ENCODE data around the gene SEC14L6.

SEC14L6 gene

DNA sequence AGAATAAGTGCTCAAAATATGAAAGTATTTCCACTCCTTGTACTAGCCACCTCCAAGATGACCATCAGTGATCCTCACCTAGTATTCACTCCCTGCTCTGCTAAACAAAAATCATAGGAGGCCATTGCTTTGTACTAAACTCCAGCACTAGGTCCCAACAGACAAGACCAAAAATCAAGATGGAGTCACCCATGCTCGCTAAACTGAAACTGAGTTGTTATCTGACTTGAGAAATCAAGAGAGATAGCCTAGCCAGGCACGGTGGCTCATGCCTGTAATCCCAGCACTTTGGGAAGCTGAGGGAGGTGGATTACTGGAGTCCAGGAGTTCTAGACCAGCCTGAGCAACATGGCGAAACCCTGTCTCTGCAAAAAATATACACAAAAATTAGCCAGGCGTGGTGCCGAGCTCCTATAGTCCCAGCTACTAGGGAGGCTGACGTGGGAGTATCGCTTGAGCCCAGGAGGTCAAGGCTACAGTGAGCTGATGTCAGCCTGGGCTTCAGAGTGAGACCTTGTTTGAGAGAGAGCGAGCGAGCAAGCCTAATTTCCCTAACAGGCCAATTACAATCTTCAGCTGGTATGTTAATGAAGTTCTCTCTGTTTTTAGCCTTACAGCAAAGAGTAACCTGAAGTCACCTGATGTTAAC is 9.3 kb downstream of the SEC14L6 start:
- no peak overlapping the region for H3K4me3 ChIP-seq (ENCODE audit: low read depth, low read length)
- TF ChIP-seq CTCF (conservative IDR thresholded peaks at IDR 0.05; ENCODE audit: low read depth, low read length), result no peak
- no peak for DNase-seq (ENCODE audit: low read depth)

DNA sequence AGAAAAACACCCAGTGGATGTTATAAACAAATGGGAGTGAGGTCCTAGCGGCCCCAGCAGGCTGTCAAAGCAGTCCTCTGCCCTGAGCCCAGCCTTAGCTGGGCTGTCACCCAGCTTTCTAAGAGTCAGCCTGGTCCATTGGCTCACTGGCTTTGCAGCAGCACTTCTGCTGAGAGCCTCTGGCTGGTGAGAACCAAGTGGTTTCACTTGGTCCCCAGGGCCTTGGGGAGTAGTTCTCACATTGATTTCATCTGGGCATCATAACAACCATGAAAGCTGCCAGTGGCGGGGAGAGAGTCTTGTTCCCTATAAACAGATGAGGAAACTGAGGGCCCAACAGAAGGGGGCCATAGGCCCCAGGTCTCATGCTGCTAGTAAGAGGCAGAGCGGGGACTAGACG is 11.4 kb downstream of the SEC14L6 start:
- no peak for TF ChIP-seq CTCF (conservative IDR thresholded peaks at IDR 0.05; ENCODE audit: low read depth, low read length)
- DNase-seq (ENCODE audit: low read depth), result no peak
- no peak overlapping the region for H3K4me3 ChIP-seq (ENCODE audit: low read depth, low read length)

GRCh38 chr22:30531651-30532608 is 14.6 kb downstream of the SEC14L6 start:
- TF ChIP-seq CTCF (conservative IDR thresholded peaks at IDR 0.05; ENCODE audit: low read depth, low read length), result no peak
- DNase-seq (ENCODE audit: low read depth), result no peak
- no peak overlapping the region for H3K4me3 ChIP-seq (ENCODE audit: low read depth, low read length)

GRCh38 chr22:30526656-30527055 is 19.9 kb downstream of the SEC14L6 start:
- no peak for TF ChIP-seq CTCF (conservative IDR thresholded peaks at IDR 0.05; ENCODE audit: low read depth, low read length)
- DNase-seq (ENCODE audit: low read depth), result no peak
- H3K4me3 ChIP-seq (ENCODE audit: low read depth, low read length), result no peak overlapping the region

- no peak for TF ChIP-seq CTCF (conservative IDR thresholded peaks at IDR 0.05; ENCODE audit: low read depth, low read length)
- H3K4me3 ChIP-seq (ENCODE audit: low read depth, low read length), result no peak overlapping the region
- no peak for DNase-seq (ENCODE audit: low read depth)
Measured at GRCh38 chr22:30523646-30524489, 22.7 kb downstream of the SEC14L6 start.

DNA sequence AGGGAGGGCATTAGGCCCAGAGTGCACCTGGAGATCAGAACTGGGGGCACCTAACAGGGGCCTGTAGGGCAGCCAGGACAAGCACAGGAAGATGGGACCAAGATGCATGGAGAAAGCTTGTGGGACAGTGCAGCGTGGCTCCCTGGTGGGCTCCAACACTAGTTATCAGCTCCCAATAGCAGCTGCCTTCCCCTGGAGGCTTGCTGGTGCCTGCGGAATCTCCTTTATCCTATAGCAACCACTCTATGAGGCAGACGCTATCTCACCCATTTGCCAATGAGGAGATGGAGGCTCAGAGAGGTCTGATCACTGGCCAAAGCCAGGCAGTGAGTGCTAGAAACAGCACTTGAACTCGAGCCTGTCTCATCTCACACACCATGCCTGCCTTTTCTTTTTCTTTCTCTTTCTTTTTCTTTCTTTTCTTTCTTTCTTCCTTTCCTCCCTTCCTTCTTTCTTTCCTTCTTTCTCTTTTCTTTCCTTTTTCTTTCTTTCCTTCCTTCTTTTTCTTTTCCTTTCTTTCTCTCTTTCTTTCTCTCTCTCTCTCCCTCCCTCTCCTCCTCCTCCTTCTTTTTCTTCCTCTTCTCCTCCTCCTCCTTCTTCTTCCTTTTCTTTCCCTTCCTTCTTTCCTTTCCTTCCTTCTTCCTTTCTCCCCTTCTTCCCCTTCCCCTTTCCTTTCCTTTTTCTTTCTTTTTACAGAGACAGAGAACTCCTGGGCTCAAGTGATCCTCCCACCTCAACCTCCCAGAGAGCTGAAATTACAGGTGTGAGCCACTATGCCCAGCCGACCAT is 25.0 kb downstream of the SEC14L6 start:
- no peak for TF ChIP-seq CTCF (conservative IDR thresholded peaks at IDR 0.05; ENCODE audit: low read depth, low read length)
- no peak for DNase-seq (ENCODE audit: low read depth)
- H3K4me3 ChIP-seq (ENCODE audit: low read depth, low read length), result no peak overlapping the region

Measured in choroid plexus epithelial cell (primary cell).